Smooth muscle cell (in vitro differentiated cells): ENCODE results near the gene MAOA. TPM values are rescaled to one million over a fixed set of nuclear protein-coding genes. Genes with fewer than 3 reads are reported as not detected.

ENCODE experiments used
- DNase-seq: peaks from one replicate; lab custom pipeline; 2025; ENCODE audit not compliant: unreplicated experiment; lab: John Stamatoyannopoulos, UW
- H2AFZ ChIP-seq: fragments of 200-600 bp; sonication (generic); 2 replicates; pipeline ENCODE4 v1.6.0; 2016; ENCODE audit warnings: antibody characterized with exemption, low read depth, mild to moderate bottlenecking
- H3F3A ChIP-seq: fragments of 200-600 bp; sonication (generic); 2 replicates; pipeline ENCODE4 v1.6.0; 2017; ENCODE audit warnings: antibody characterized with exemption, low read depth
- H3K27ac ChIP-seq: fragments of 200-600 bp; sonication (generic); 2 replicates; pipeline ENCODE4 v1.5.1; 2016; ENCODE audit warnings: low read depth, mild to moderate bottlenecking
- H3K27me3 ChIP-seq: fragments of 200-600 bp; sonication (generic); 2 replicates; pipeline ENCODE4 v1.6.1; 2016; ENCODE audit warnings: low read depth, mild to moderate bottlenecking
- H3K36me3 ChIP-seq: fragments of 200-600 bp; sonication (generic); 2 replicates; pipeline ENCODE4 v1.5.1; 2016; ENCODE audit warnings: low read depth
- H3K4me1 ChIP-seq: fragments of 200-600 bp; sonication (generic); 2 replicates; pipeline ENCODE4 v1.5.1; 2016; ENCODE audit warnings: low read depth
- H3K4me2 ChIP-seq: fragments of 200-600 bp; sonication (generic); 2 replicates; pipeline ENCODE4 v1.6.0; 2016; ENCODE audit warnings: mild to moderate bottlenecking
- H3K4me3 ChIP-seq: fragments of 200-600 bp; sonication (generic); 2 replicates; pipeline ENCODE4 v1.5.1; 2016; ENCODE audit warnings: mild to moderate bottlenecking
- H3K79me2 ChIP-seq: fragments of 200-600 bp; sonication (generic); 2 replicates; pipeline ENCODE4 v1.6.0; 2016; ENCODE audit warnings: low read depth, mild to moderate bottlenecking
- H3K9ac ChIP-seq: fragments of 200-600 bp; sonication (generic); 2 replicates; pipeline ENCODE4 v1.6.0; 2016; ENCODE audit warnings: low read depth
- H3K9me3 ChIP-seq: fragments of 200-600 bp; sonication (generic); replicated peaks from 2 replicates; pipeline ENCODE4 v1.5.1; 2016; ENCODE audit warnings: low read depth
- H4K20me1 ChIP-seq: fragments of 200-600 bp; sonication (generic); 2 replicates; pipeline ENCODE4 v1.6.0; 2016; ENCODE audit warnings: low read depth
- WGBS: methylation state at CpG from one replicate; pipeline ENCODE4 v1.1.7; 2016; ENCODE audit warnings: low lambda C conversion rate; 5-methylcytosine and 5-hydroxymethylcytosine counted together
- polyA plus RNA-seq: library from polyadenylated mRNA; unstranded; fragments of >200 nt; fragmentation: Nextera tagmentation; extraction: Ambion mirVana; gene quantifications from 2 replicates; pipeline ENCODE4 v1.2.1, GENCODE V29; 2016
- total RNA-seq: library from RNA; depleted of rRNA; stranded (reverse); fragments of >200 nt; gene quantifications from 2 replicates; pipeline ENCODE4 v1.2.3, GENCODE V29; 2014
- TF ChIP-seq, protein P1 (sequence below): fragments of 200-600 bp; sonication (generic); IDR thresholded peaks from 2 replicates; pipeline ENCODE4 v1.5.1; 2017; ENCODE audit warnings: borderline replicate concordance, mild to moderate bottlenecking, antibody characterized with exemption; ENCODE audit not compliant: insufficient read depth, poor library complexity, severe bottlenecking

MAOA gene
- total and polyA plus RNA-seq, 2 experiments from 2014 or later = 1.2 to 1.6 TPM

DNA sequence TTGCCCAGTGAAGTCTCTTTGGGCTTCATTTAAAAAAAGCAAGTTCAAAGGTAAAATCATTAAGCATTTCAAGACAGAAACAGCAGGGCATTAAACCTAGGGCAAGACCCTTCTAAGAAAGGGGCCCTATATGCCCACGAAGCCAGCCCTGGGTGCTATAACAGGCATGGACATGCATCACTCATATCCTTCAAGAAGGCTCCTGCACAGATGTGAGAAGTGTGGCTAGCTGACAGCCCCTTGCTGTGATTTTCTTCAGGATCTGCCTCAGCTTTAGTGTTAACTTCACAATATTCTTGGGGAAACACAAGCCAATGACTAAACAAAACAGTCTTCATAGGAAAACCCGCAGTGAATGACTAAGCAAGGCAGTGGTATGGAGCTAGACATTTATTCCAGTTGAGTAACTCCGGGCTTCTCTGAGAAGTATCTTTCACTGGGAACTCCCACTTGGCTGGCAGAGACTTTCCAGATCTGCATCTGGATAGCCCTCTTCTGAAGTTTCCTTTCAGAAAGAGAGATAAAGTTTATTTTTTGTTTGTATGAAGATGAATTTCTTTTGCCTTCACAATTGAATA is 11.9 kb upstream of the MAOA start:
- TF ChIP-seq, protein P1, sequence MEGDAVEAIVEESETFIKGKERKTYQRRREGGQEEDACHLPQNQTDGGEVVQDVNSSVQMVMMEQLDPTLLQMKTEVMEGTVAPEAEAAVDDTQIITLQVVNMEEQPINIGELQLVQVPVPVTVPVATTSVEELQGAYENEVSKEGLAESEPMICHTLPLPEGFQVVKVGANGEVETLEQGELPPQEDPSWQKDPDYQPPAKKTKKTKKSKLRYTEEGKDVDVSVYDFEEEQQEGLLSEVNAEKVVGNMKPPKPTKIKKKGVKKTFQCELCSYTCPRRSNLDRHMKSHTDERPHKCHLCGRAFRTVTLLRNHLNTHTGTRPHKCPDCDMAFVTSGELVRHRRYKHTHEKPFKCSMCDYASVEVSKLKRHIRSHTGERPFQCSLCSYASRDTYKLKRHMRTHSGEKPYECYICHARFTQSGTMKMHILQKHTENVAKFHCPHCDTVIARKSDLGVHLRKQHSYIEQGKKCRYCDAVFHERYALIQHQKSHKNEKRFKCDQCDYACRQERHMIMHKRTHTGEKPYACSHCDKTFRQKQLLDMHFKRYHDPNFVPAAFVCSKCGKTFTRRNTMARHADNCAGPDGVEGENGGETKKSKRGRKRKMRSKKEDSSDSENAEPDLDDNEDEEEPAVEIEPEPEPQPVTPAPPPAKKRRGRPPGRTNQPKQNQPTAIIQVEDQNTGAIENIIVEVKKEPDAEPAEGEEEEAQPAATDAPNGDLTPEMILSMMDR = no peak
- H2AFZ ChIP-seq = no peak overlapping the region
- H3K36me3 ChIP-seq = no peaks in the 10 kb centered on the region
- H3K4me3 ChIP-seq = no peak overlapping the region
- peak overlapping the region; percentile 87 for H3K27ac ChIP-seq
- DNase-seq = no peak
- H3K4me1 ChIP-seq = no peaks in the 10 kb centered on the region
- WGBS = 38% methylated on average over 3 of the region's 3 CpGs
- no peaks in the 10 kb centered on the region for H3K79me2 ChIP-seq
- H3K9ac ChIP-seq = no peak overlapping the region
- no peaks in the 10 kb centered on the region for H4K20me1 ChIP-seq
- H3K4me2 ChIP-seq = peak overlapping the region; percentile 47
- H3K9me3 ChIP-seq = no peaks in the 10 kb centered on the region
- no peaks in the 10 kb centered on the region for H3K27me3 ChIP-seq
- no peaks in the 10 kb centered on the region for H3F3A ChIP-seq

DNA sequence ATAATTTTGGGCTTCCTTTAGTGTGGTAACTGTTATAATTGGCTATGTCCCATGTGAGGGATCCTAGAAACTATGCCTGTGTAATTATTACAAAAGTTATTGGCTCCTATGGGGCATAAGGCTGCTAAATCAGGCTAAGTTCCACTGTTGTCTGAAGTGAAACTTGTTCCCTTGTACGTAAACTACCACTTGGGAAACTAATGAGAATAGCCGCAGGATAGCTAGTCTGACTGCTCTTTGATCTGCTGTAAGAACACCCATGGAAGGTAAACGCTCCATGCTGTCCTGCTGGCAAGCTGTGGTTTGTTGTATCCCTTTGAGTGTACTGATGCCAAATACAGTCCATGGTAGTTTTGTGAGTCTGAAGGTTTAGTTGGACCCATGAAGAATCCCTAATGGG is 9.3 kb upstream of the MAOA start:
- DNase-seq = no peak
- Histone ChIP-seq H3K9ac (no peak overlapping the region), H3K4me3 (no peak overlapping the region), H4K20me1 (no peaks in the 10 kb centered on the region), H3F3A (no peaks in the 10 kb centered on the region), H3K9me3 (no peaks in the 10 kb centered on the region), H3K79me2 (no peaks in the 10 kb centered on the region), H3K27ac (no peak overlapping the region), H2AFZ (no peak overlapping the region), H3K4me1 (no peaks in the 10 kb centered on the region), H3K36me3 (no peaks in the 10 kb centered on the region), H3K4me2 (no peak overlapping the region), H3K27me3 (no peaks in the 10 kb centered on the region)
- WGBS = 84% methylated on average over 3 of the region's 3 CpGs
- TF ChIP-seq, protein P1 = no peak

DNA sequence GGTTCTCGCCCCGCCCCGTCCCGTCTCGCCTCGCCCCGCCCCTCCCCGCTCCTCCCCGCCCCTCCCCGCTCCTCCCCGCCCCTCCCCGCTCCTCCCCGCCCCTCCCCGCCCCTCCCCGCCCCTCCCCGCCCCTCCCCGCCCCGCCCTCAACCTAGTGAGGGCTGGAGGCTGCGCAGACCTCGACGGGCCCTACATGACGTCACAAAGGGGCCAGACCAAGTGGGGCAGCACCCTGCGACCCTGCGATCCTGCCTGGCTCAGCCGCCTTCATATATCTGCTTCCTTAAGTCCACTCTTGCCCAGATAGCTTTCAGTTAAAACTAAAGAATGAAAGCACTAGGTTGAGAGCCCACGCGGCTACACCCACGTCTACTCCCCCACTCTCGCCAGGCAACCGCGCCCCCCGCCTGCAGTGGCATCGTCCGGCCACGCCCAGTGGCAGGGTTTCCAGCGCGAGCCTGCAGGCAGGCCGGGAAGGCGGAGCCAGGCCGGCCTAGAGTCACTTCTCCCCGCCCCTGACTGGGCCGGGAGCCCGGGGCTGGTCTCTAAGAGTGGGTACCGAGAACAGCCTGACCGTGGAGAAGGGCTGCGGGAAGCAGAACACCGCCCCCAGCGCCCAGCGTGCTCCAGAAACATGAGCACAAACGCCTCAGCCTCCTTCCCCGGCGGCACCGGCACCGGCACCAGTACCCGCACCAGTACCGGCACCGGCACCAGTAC is 1.5 kb upstream of the MAOA start:
- peak overlapping the region; percentile 97 for H3K9ac ChIP-seq
- no peaks in the 10 kb centered on the region for H3K9me3 ChIP-seq
- peak; percentile 66 for DNase-seq
- peak overlapping the region; percentile 53 for H3K4me3 ChIP-seq
- TF ChIP-seq, protein P1 = no peak
- H3K4me2 ChIP-seq = peak overlapping the region; percentile 79
- H3K79me2 ChIP-seq = no peaks in the 10 kb centered on the region
- no peaks in the 10 kb centered on the region for H3K27me3 ChIP-seq
- H3K27ac ChIP-seq = peak overlapping the region; percentile 93
- H3K36me3 ChIP-seq = no peaks in the 10 kb centered on the region
- H3K4me1 ChIP-seq = no peaks in the 10 kb centered on the region
- peak overlapping the region; percentile 84 for H2AFZ ChIP-seq
- 35% methylated on average over 36 of the region's 57 CpGs for WGBS
- H4K20me1 ChIP-seq = no peaks in the 10 kb centered on the region
- H3F3A ChIP-seq = no peaks in the 10 kb centered on the region
